GM18508 (cell line): ENCODE results near the gene FER.

Experiments
- ATAC-seq: cut with Tn5 transposase; IDR thresholded peaks from one replicate; pipeline ENCODE4 v1.9.1; 2021; ENCODE audit warnings: moderate number of reproducible peaks; ENCODE audit not compliant: insufficient read depth, unreplicated experiment

FER gene

GRCh38 chr5:109161914-109162683 is 414.4 kb downstream of the FER start:
- peak; percentile 58 for ATAC-seq

GRCh38 chr5:109163336-109163735 is 415.6 kb downstream of the FER start:
- ATAC-seq: no peak

GRCh38 chr5:109164001-109164400 is 416.3 kb downstream of the FER start:
- ATAC-seq: peak; percentile 46

- no peak for ATAC-seq
Measured at GRCh38 chr5:109167586-109167985, 419.9 kb downstream of the FER start.

GRCh38 chr5:109168151-109168550 is 420.5 kb downstream of the FER start:
- no peak for ATAC-seq

- no peak for ATAC-seq
Measured at GRCh38 chr5:109170629-109171350, 423.1 kb downstream of the FER start.

- peak; percentile 85 for ATAC-seq
Measured at GRCh38 chr5:109171437-109172073, 423.9 kb downstream of the FER start.

GRCh38 chr5:109173036-109173794 is 425.5 kb downstream of the FER start:
- no peak for ATAC-seq

GRCh38 chr5:109177227-109177626 is 429.5 kb downstream of the FER start:
- ATAC-seq: no peak

GRCh38 chr5:109177782-109178181 is 430.1 kb downstream of the FER start:
- ATAC-seq: no peak

- no peak for ATAC-seq
Measured at GRCh38 chr5:109180668-109181067, 433.0 kb downstream of the FER start.

- no peak for ATAC-seq
Measured at GRCh38 chr5:109186759-109187158, 439.1 kb downstream of the FER start.

GRCh38 chr5:109191153-109191558 is 443.5 kb downstream of the FER start:
- ATAC-seq: peak; percentile 85

GRCh38 chr5:109192027-109192426 is 444.3 kb downstream of the FER start:
- ATAC-seq: no peak

GRCh38 chr5:109192555-109193281 is 445.0 kb downstream of the FER start:
- no peak for ATAC-seq

GRCh38 chr5:109195667-109196066 is 448.0 kb downstream of the FER start:
- no peak for ATAC-seq

- no peak for ATAC-seq
Measured at GRCh38 chr5:109196087-109196822, 448.6 kb downstream of the FER start.

GRCh38 chr5:109196823-109197160 is 449.1 kb downstream of the FER start:
- no peak for ATAC-seq

- no peak for ATAC-seq
Measured at GRCh38 chr5:109199289-109199688, 451.6 kb downstream of the FER start.
